Measurements from ENCODE around the gene APBA2.

The APBA2 gene

DNA sequence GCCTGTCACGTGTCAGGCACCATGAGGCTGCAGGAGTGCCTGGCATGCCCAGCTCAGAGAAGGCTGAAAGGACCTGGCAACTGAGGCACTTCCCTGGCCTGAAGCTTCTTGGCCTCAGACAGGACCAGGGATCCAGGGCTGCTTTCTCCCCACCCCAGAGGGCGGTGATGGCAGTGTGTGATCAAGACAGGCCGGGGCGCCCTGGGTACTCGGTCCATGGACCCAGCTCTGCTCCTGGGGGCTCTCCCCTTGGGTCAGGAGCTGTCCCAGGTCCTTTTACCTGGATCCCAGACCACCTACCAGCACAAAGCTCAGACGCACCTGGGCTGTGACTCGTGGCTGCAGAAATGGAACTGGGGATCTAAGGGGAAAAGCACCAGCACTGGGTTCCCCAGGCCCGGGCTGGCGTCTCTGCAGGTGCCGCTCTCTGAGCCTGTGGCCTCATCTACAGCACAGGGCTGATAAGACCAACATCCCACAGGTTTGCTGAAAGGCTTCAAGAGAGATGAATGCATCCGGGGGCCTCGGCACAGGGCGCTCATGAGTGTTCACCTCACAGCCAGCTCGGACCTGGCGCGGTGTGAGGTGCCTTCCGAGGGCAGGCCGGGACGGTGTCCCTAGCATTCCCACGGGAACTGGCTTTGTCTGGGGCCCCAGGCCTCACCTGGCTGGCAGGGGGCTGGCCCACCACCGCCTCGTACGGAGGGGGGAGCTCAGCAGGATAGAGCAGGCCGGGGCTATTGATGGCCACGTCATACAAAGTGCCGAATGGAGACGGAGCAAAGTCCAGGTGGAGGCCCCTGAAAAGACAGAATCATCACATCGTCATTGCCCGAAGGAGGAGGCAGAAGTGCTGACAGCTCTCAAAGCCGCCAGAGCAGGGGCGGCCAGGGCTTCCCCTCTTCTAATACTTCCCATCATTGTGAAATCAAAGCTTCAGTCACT is 250.2 kb downstream of the APBA2 start:
- H3K4me1 ChIP-seq (ENCODE audit: insufficient read depth, poor library complexity, severe bottlenecking): no peaks in the 10 kb centered on the region
- DNase-seq (ENCODE audit: low spot score) (peak; percentile 73), ATAC-seq (ENCODE audit: low read depth) (no peak)
- H3K27ac ChIP-seq (ENCODE audit: poor library complexity, severe bottlenecking): no peak overlapping the region
- no peaks in the 10 kb centered on the region for H3K9me3 ChIP-seq (ENCODE audit: severe bottlenecking)
- H3K36me3 ChIP-seq (ENCODE audit: low read depth): no peaks in the 10 kb centered on the region
- no peaks in the 10 kb centered on the region for H3K27me3 ChIP-seq (ENCODE audit: insufficient read depth, poor library complexity, severe bottlenecking)
- TF ChIP-seq, protein P1, sequence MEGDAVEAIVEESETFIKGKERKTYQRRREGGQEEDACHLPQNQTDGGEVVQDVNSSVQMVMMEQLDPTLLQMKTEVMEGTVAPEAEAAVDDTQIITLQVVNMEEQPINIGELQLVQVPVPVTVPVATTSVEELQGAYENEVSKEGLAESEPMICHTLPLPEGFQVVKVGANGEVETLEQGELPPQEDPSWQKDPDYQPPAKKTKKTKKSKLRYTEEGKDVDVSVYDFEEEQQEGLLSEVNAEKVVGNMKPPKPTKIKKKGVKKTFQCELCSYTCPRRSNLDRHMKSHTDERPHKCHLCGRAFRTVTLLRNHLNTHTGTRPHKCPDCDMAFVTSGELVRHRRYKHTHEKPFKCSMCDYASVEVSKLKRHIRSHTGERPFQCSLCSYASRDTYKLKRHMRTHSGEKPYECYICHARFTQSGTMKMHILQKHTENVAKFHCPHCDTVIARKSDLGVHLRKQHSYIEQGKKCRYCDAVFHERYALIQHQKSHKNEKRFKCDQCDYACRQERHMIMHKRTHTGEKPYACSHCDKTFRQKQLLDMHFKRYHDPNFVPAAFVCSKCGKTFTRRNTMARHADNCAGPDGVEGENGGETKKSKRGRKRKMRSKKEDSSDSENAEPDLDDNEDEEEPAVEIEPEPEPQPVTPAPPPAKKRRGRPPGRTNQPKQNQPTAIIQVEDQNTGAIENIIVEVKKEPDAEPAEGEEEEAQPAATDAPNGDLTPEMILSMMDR (IDR thresholded peaks at IDR 0.05; ENCODE audit: poor library complexity, severe bottlenecking): no peak
- no peak overlapping the region for H3K4me3 ChIP-seq (ENCODE audit: severe bottlenecking)

DNA sequence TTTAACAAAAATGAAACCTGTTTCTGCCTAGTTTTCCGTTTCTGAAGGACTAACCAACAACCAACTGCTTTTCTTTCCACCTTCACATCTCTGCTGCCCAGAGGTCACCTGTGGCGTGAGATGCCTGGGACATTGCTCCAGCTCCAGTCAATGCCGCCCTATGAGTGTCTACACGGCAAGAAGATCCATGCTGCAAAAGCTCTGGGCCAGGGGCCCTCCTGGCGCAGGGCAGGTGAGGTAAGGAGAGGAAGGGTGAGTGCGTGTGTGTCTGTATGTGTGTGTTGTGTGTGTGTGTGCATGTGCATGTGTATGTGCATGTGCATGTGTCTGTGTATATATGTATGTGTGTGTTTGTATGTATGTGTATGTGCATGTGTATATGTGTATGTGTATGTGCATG is 252.5 kb downstream of the APBA2 start:
- Histone ChIP-seq H3K4me1 (ENCODE audit: insufficient read depth, poor library complexity, severe bottlenecking) (peaks cover 8% of the 10 kb centered on the region), H3K4me3 (ENCODE audit: severe bottlenecking) (no peak overlapping the region), H3K27me3 (ENCODE audit: insufficient read depth, poor library complexity, severe bottlenecking) (no peaks in the 10 kb centered on the region), H3K27ac (ENCODE audit: poor library complexity, severe bottlenecking) (no peak overlapping the region), H3K36me3 (ENCODE audit: low read depth) (no peaks in the 10 kb centered on the region), H3K9me3 (ENCODE audit: severe bottlenecking) (no peaks in the 10 kb centered on the region)
- no peak for ATAC-seq (ENCODE audit: low read depth)
- TF ChIP-seq, protein P1 (IDR thresholded peaks at IDR 0.05; ENCODE audit: poor library complexity, severe bottlenecking): no peak
- peak; percentile 38 for DNase-seq (ENCODE audit: low spot score)

DNA sequence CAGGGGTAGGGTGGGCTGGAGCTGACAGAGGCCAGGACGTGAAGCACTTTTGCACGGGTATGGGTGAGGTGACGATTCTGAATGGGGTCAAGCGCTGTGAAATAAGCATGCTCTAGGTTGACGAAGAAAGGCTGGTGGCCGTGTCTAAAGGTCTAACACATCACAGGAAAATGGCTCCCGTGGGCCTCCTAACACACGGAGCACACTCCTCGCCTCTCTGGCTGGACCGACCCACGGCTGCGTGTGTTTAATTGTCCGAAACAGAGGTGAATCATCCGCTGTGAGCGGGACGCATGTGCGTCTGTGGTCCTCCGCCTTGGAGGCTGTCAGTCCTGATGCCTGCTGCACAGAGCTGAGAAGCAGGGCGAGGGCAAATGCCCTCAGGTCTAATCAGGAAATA is 253.3 kb downstream of the APBA2 start:
- TF ChIP-seq, protein P1 (IDR thresholded peaks at IDR 0.05; ENCODE audit: poor library complexity, severe bottlenecking): no peak
- Histone ChIP-seq H3K4me3 (ENCODE audit: severe bottlenecking) (no peak overlapping the region), H3K9me3 (ENCODE audit: severe bottlenecking) (no peaks in the 10 kb centered on the region), H3K36me3 (ENCODE audit: low read depth) (no peaks in the 10 kb centered on the region), H3K4me1 (ENCODE audit: insufficient read depth, poor library complexity, severe bottlenecking) (peaks cover 8% of the 10 kb centered on the region), H3K27me3 (ENCODE audit: insufficient read depth, poor library complexity, severe bottlenecking) (no peaks in the 10 kb centered on the region), H3K27ac (ENCODE audit: poor library complexity, severe bottlenecking) (no peak overlapping the region)
- peak; percentile 63 for DNase-seq (ENCODE audit: low spot score)
- ATAC-seq (ENCODE audit: low read depth): no peak

- H3K27ac ChIP-seq (ENCODE audit: poor library complexity, severe bottlenecking): no peak overlapping the region
- no peaks in the 10 kb centered on the region for H3K27me3 ChIP-seq (ENCODE audit: insufficient read depth, poor library complexity, severe bottlenecking)
- no peaks in the 10 kb centered on the region for H3K9me3 ChIP-seq (ENCODE audit: severe bottlenecking)
- TF ChIP-seq, protein P1 (IDR thresholded peaks at IDR 0.05; ENCODE audit: poor library complexity, severe bottlenecking): peak; percentile 87
- DNase-seq (ENCODE audit: low spot score) (peak; percentile 52), ATAC-seq (ENCODE audit: low read depth) (peak; percentile 43; the same call in 2 of the 3 replicates)
- no peaks in the 10 kb centered on the region for H3K36me3 ChIP-seq (ENCODE audit: low read depth)
- H3K4me1 ChIP-seq (ENCODE audit: insufficient read depth, poor library complexity, severe bottlenecking): peaks cover 8% of the 10 kb centered on the region
- no peak overlapping the region for H3K4me3 ChIP-seq (ENCODE audit: severe bottlenecking)
These were observed 254.0 kb downstream of the APBA2 start for GRCh38 chr15:29139540-29140459.
